ENCODE data around the gene FOXP4.

Gene FOXP4

GRCh38 chr6:41559655-41560427 is 13.7 kb downstream of the FOXP4 start:
- H3K27ac Mint-ChIP-seq, result peak overlapping the region; percentile 96
- DNase-seq (no peak), ATAC-seq (replicated peaks) (no peak)
- H3K36me3 Mint-ChIP-seq, result peaks cover 7 to 11% of the 10 kb centered on the region in 2 donors
- no peaks in the 10 kb centered on the region for H3K27me3 Mint-ChIP-seq
- no peaks in the 10 kb centered on the region for H3K9me3 Mint-ChIP-seq
- peak overlapping the region; percentile 93 to 95 for H3K4me3 Mint-ChIP-seq
- H3K4me1 Mint-ChIP-seq, result peaks cover 17 to 42% of the 10 kb centered on the region in 2 donors

- H3K9me3 Mint-ChIP-seq, result no peaks in the 10 kb centered on the region
- H3K27me3 Mint-ChIP-seq, result no peaks in the 10 kb centered on the region
- peaks cover 17 to 40% of the 10 kb centered on the region in 2 donors for H3K4me1 Mint-ChIP-seq
- H3K27ac Mint-ChIP-seq, result peak overlapping the region; percentile 96
- peaks cover 12 to 14% of the 10 kb centered on the region in 2 donors for H3K36me3 Mint-ChIP-seq
- DNase-seq (peak; percentile 75), ATAC-seq (replicated peaks) (peak; percentile 93 to 94)
- H3K4me3 Mint-ChIP-seq, result peak overlapping the region; percentile 93 to 95
Observed at GRCh38 chr6:41560431-41561192, 14.4 kb downstream of the FOXP4 start.

GRCh38 chr6:41561416-41561815 is 15.2 kb downstream of the FOXP4 start:
- no peaks in the 10 kb centered on the region for H3K27me3 Mint-ChIP-seq
- no peak for DNase-seq
- H3K4me1 Mint-ChIP-seq, result peaks cover 13 to 36% of the 10 kb centered on the region in 2 donors
- peaks cover 17 to 18% of the 10 kb centered on the region in 2 donors for H3K36me3 Mint-ChIP-seq
- no peaks in the 10 kb centered on the region for H3K9me3 Mint-ChIP-seq
- H3K4me3 Mint-ChIP-seq, result peak overlapping the region; percentile 93 to 95
- no peak overlapping the region for H3K27ac Mint-ChIP-seq
- ATAC-seq (replicated peaks), result peak; percentile 4 to 16

- H3K36me3 Mint-ChIP-seq, result peaks cover 16 to 25% of the 10 kb centered on the region in 2 donors
- DNase-seq, result no peak
- no peaks in the 10 kb centered on the region for H3K9me3 Mint-ChIP-seq
- no peaks in the 10 kb centered on the region for H3K27me3 Mint-ChIP-seq
- H3K4me3 Mint-ChIP-seq, result no peak overlapping the region
- no peak overlapping the region for H3K27ac Mint-ChIP-seq
- no peak for ATAC-seq (replicated peaks)
- H3K4me1 Mint-ChIP-seq, result peaks cover 13 to 36% of the 10 kb centered on the region in 2 donors
Observed at GRCh38 chr6:41561931-41562911, 16.0 kb downstream of the FOXP4 start.

GRCh38 chr6:41563060-41563776 is 17.0 kb downstream of the FOXP4 start:
- Mint-ChIP-seq H3K4me1 (peaks cover 13 to 36% of the 10 kb centered on the region in 2 donors), H3K36me3 (peaks cover 16 to 26% of the 10 kb centered on the region in 2 donors), H3K9me3 (no peaks in the 10 kb centered on the region), H3K27ac (no peak overlapping the region), H3K27me3 (no peaks in the 10 kb centered on the region), H3K4me3 (no peak overlapping the region)
- DNase-seq (no peak), ATAC-seq (replicated peaks) (no peak)

- H3K27ac Mint-ChIP-seq, result peak overlapping the region; percentile 25
- H3K36me3 Mint-ChIP-seq, result peaks cover 16 to 30% of the 10 kb centered on the region in 2 donors
- DNase-seq, result no peak
- no peaks in the 10 kb centered on the region for H3K9me3 Mint-ChIP-seq
- H3K4me1 Mint-ChIP-seq, result peaks cover 13 to 38% of the 10 kb centered on the region in 2 donors
- no peaks in the 10 kb centered on the region for H3K27me3 Mint-ChIP-seq
- no peak overlapping the region for H3K4me3 Mint-ChIP-seq
- no peak for ATAC-seq (replicated peaks)
Observed at GRCh38 chr6:41564448-41565142, 18.4 kb downstream of the FOXP4 start.

- DNase-seq, result no peak
- Mint-ChIP-seq H3K27ac (no peak overlapping the region), H3K4me3 (no peak overlapping the region), H3K9me3 (no peaks in the 10 kb centered on the region), H3K36me3 (peaks cover 16 to 34% of the 10 kb centered on the region in 2 donors), H3K4me1 (peaks cover 10 to 39% of the 10 kb centered on the region in 2 donors), H3K27me3 (no peaks in the 10 kb centered on the region)
- ATAC-seq (replicated peaks), result no peak
Observed at GRCh38 chr6:41565701-41566100, 19.5 kb downstream of the FOXP4 start.

- no peak overlapping the region for H3K4me3 Mint-ChIP-seq
- no peak overlapping the region for H3K27ac Mint-ChIP-seq
- H3K9me3 Mint-ChIP-seq, result no peaks in the 10 kb centered on the region
- DNase-seq (no peak), ATAC-seq (replicated peaks) (no peak)
- H3K27me3 Mint-ChIP-seq, result no peaks in the 10 kb centered on the region
- peaks cover 14 to 39% of the 10 kb centered on the region in 2 donors for H3K4me1 Mint-ChIP-seq
- H3K36me3 Mint-ChIP-seq, result peaks cover 18 to 43% of the 10 kb centered on the region in 2 donors
Observed at GRCh38 chr6:41566961-41567360, 20.8 kb downstream of the FOXP4 start.

GRCh38 chr6:41567684-41568083 is 21.5 kb downstream of the FOXP4 start:
- DNase-seq (no peak), ATAC-seq (replicated peaks) (no peak)
- H3K4me3 Mint-ChIP-seq, result no peak overlapping the region
- H3K36me3 Mint-ChIP-seq, result peaks cover 18 to 49% of the 10 kb centered on the region in 2 donors
- H3K4me1 Mint-ChIP-seq, result peaks cover 19 to 39% of the 10 kb centered on the region in 2 donors
- H3K27ac Mint-ChIP-seq, result no peak overlapping the region
- H3K27me3 Mint-ChIP-seq, result no peaks in the 10 kb centered on the region
- no peaks in the 10 kb centered on the region for H3K9me3 Mint-ChIP-seq

- ATAC-seq (replicated peaks) (no peak), DNase-seq (no peak)
- H3K9me3 Mint-ChIP-seq, result no peaks in the 10 kb centered on the region
- peaks cover 24 to 44% of the 10 kb centered on the region in 2 donors for H3K4me1 Mint-ChIP-seq
- peaks cover 18 to 54% of the 10 kb centered on the region in 2 donors for H3K36me3 Mint-ChIP-seq
- H3K4me3 Mint-ChIP-seq, result no peak overlapping the region
- no peaks in the 10 kb centered on the region for H3K27me3 Mint-ChIP-seq
- H3K27ac Mint-ChIP-seq, result no peak overlapping the region
Observed at GRCh38 chr6:41568202-41568584, 22.0 kb downstream of the FOXP4 start.

GRCh38 chr6:41568585-41569384 is 22.6 kb downstream of the FOXP4 start:
- Mint-ChIP-seq H3K9me3 (no peaks in the 10 kb centered on the region), H3K27ac (no peak overlapping the region), H3K27me3 (no peaks in the 10 kb centered on the region), H3K4me3 (no peak overlapping the region), H3K36me3 (peaks cover 18 to 58% of the 10 kb centered on the region in 2 donors), H3K4me1 (peaks cover 30 to 49% of the 10 kb centered on the region in 2 donors)
- no peak for ATAC-seq (replicated peaks)
- DNase-seq, result no peak

- H3K9me3 Mint-ChIP-seq, result no peaks in the 10 kb centered on the region
- no peak overlapping the region for H3K4me3 Mint-ChIP-seq
- peaks cover 17 to 63% of the 10 kb centered on the region in 2 donors for H3K36me3 Mint-ChIP-seq
- no peaks in the 10 kb centered on the region for H3K27me3 Mint-ChIP-seq
- no peak overlapping the region for H3K27ac Mint-ChIP-seq
- ATAC-seq (replicated peaks), result no peak
- DNase-seq, result no peak
- H3K4me1 Mint-ChIP-seq, result peaks cover 41 to 56% of the 10 kb centered on the region in 2 donors
Observed at GRCh38 chr6:41570259-41570615, 24.1 kb downstream of the FOXP4 start.

All from stimulated activated naive B cell treated with anti-CD40 and anti-IgM and Interleukin-4, amounts not matched to agents 10 μg/mL and 1 μg/mL and 100 μg/mL, for 72 hours (primary cell).